ENCODE measurements around the gene FOXA3.

The FOXA3 gene

DNA sequence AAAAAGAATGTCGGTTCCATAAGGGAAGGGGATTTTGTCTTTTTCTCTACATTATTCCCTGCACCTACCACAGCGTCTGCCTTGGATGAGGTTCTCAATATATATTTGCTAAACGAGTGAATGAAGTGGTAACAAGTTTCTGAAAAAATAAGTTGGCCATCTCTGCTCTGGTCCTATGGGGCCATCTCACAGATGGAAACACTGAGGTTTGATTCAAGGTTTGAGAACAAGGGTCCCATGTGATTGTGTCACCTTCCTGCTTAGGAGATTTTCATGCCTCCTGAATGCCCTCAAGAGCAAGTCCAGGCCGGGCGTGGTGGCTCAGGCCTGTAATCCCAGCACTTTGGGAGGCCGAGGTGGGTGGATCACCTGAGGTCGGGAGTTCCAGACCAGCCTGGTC lies 35.1 kb downstream of the FOXA3 start:
- TF ChIP-seq, protein P1, sequence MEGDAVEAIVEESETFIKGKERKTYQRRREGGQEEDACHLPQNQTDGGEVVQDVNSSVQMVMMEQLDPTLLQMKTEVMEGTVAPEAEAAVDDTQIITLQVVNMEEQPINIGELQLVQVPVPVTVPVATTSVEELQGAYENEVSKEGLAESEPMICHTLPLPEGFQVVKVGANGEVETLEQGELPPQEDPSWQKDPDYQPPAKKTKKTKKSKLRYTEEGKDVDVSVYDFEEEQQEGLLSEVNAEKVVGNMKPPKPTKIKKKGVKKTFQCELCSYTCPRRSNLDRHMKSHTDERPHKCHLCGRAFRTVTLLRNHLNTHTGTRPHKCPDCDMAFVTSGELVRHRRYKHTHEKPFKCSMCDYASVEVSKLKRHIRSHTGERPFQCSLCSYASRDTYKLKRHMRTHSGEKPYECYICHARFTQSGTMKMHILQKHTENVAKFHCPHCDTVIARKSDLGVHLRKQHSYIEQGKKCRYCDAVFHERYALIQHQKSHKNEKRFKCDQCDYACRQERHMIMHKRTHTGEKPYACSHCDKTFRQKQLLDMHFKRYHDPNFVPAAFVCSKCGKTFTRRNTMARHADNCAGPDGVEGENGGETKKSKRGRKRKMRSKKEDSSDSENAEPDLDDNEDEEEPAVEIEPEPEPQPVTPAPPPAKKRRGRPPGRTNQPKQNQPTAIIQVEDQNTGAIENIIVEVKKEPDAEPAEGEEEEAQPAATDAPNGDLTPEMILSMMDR (conservative IDR thresholded peaks at IDR 0.05; ENCODE audit: low read length), result no peak
- no peak overlapping the region for H3K4me3 ChIP-seq (ENCODE audit: low read length)
- DNase-seq (ENCODE audit: low read depth), result no peak

DNA sequence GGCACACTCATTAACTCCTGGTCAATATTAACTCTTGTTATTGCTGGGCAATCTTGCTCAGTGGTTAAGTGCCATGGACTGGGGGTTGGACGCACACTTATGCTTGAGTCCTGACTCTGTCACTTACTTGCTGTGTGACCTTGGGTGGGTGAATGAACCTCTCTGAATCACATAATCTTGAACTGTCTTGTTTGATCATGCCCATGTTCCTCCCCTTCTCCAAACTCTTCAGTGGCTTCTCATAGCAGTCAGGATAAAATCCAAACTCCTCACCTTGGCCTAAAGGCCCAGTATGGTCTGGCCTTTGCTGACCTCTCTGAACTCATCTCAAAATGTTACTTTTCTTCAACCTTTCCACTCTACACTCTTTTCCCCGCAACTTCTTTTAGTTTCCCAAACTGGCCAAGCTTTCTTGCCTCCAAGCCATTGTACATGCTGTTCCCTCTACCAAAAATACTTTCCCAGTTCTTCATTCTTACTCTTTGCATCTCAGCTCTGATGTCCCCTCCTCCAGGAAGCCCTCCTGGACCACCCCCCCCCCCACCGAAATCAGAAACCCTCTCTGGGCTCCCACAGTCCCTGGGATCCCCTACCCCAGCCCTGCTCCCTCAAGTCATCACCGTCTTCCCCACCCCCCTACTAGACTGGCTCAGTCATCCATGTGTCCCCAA lies 35.9 kb downstream of the FOXA3 start:
- DNase-seq (ENCODE audit: low read depth), result no peak
- no peak overlapping the region for H3K4me3 ChIP-seq (ENCODE audit: low read length)
- TF ChIP-seq, protein P1 (conservative IDR thresholded peaks at IDR 0.05; ENCODE audit: low read length), result no peak

DNA sequence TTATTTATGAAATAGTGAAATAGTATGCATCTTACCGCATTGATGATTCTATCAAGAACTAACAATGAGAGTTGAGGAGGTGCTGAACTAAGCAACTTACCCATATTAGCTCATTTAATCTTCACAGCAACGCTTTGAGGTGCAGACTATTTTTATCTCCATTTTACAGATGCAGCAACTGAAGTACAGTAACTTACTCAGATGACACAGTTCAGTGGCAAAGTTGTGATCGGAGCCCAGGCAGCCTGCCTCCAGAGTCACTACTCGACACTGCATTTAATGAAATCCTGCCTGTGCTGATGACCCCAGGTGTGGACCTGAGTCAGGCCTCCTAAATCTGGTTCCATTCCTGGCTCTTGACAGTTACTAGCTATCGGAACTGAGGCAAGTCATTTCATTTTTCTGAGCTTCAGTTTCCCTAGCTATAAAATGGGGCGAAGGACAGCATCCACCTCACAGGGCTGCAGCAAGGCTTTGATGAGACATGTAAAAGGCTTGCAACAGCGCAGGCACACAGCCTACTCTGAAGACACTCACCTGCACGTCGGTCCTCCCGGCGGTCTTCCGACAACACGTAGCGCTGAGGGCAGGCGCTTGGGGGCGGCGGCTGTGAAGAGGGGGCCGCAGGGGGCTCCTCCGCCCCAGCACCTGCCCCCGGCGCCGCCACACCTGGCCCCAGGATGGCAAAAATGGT lies 36.8 kb downstream of the FOXA3 start:
- DNase-seq (ENCODE audit: low read depth), result no peak
- TF ChIP-seq, protein P1 (conservative IDR thresholded peaks at IDR 0.05; ENCODE audit: low read length), result no peak
- peak overlapping the region; percentile 71 for H3K4me3 ChIP-seq (ENCODE audit: low read length)

DNA sequence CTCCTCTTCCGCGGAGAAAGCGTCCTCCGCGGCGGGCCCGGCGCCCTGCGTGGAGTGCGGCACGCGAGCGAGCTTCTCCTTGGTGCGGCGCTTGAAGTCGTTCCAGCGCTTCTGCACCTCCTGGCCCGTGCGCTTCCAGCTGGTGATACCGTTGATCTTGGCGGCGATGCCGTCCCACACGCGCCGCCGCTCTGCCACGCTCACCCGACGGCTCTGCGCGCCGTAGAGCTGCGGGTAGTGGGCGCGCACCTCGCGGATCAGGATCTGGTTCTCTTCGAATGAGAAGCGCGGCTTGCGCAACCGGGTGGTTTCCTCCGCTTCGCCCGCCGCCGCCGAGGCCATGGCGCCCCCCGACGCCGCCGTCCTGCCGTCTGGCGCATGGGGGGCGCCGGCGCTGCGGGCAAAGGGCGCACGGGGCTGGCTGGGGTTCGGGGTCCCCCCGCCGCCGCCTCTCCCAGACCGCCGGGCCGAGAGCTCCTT lies 37.3 kb downstream of the FOXA3 start:
- TF ChIP-seq, protein P1 (conservative IDR thresholded peaks at IDR 0.05; ENCODE audit: low read length), result no peak
- peak overlapping the region; percentile 71 for H3K4me3 ChIP-seq (ENCODE audit: low read length)
- DNase-seq (ENCODE audit: low read depth), result peak; percentile 33

DNA sequence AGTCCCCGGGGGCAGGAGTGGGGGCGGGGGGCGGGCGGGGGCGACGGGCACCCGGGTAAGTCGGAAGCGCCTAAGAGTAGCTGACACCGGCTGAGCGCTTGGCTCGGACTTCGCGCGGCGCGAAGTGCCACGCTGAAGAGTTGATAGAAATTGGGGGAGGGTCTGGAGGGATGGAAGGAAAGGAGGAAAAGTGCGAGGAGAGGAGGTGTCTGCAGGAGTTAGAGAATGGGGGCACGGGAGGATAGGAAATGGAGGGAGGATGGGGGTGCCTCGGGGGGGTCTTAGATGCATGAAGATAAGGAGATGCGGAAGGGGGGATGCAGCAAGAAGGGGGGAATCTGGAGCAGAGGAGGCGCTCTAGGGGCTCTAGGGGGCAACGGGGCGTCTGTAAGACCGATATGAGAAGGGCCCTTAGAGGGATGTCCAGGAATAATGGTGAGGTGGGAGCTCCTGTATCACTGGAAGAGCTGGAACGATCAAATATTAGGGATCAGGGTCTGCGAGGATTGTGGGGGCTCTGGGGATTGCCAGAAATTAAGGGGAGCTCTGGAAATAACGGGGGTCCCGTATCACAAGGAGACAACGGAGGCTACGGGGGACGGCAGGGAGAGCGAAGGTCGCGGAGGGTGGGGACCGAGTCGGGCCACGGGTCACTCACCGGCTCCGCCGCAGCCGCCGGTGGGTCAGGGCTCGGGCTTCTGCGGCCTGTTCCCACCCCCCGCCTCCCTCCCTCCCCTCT lies 38.0 kb downstream of the FOXA3 start, which contains the start of gene MYPOP:
TSS of gene MYPOP (minus strand) at position 702 of the 739 bp plus-strand sequence. CDS start 840 bp downstream, outside the sequence.
- H3K4me3 ChIP-seq (ENCODE audit: low read length), result peak within 1 kb of the TSS; percentile 87
- TF ChIP-seq, protein P1 (conservative IDR thresholded peaks at IDR 0.05; ENCODE audit: low read length), result no peak
- DNase-seq (ENCODE audit: low read depth), result no peak

DNA sequence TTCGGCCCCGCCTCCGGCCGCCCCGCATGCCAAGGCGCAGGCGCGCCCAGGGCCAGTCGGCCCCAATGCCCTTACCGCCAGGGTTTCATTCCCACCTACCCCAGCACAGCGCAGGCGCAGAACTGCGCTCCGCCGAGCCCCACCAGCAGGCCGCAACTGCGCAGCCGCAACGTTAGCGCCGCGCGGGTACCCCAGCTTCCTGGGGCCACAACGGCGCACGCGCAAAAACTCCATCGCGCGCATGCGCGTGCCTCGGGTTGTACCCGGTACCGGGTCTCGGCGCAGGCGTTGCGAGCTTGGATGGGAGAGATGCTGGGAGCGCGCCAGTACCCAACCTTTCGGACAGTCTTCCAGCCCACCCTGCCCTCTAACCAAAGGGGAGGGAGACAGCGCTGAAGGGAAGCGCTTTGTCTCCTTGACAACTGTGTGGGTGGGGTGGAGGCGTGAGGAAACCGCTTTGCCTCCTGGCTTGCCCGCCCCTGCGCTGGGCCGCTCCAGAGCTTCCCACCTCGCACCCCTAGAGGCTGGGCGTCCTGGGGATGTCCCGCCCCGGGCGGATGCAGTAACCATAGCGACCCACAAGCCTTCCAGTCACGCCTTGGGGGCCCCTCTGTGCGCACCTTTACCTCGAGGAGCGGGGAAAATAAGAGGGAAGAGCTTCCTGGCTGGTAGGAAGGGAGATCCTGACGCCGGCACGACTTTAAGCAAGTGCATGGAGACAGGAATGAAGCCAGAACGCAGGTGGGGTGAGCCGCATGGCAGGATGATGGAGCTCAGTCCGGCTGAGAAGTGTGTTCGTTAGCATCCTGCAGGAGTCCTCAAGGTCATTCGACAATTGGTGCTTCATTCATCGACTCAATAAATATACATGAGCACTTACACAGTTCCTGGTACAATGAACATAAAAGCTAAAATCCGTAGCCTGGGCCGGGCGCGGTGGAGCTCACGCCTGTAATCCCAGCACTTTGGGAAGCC lies 38.8 kb downstream of the FOXA3 start:
- TF ChIP-seq, protein P1 (conservative IDR thresholded peaks at IDR 0.05; ENCODE audit: low read length), result 0 out of 2 replicates have a peak, but pooled peaks have one; percentile 4
- H3K4me3 ChIP-seq (ENCODE audit: low read length), result peak overlapping the region; percentile 87
- peak; percentile 92 for DNase-seq (ENCODE audit: low read depth)
